H54 (cell line): ENCODE measurements around the gene TPX2.
A peak's percentile ranks its signal among the peaks of the same experiment; 100 is the strongest.

Source experiments
- DNase-seq: peaks from one replicate; pipeline ENCODE4 v3.0.0; 2011; ENCODE audit warnings: low spot score, mixed read lengths; ENCODE audit not compliant: insufficient read length
- FAIRE-seq: peaks from 3 replicates; lab custom pipeline; 2011; peaks lifted over from hg19 to GRCh38; lab: Jason Lieb, UNC
- POLR2A ChIP-seq: IDR thresholded peaks from 2 replicates; pipeline ENCODE4 v1.6.1; 2011; ENCODE audit warnings: low read depth, mild to moderate bottlenecking, low read length

The TPX2 gene

GRCh38 chr20:31839782-31840487 lies 100.8 kb downstream of the TPX2 start:
- no peak for TF ChIP-seq POLR2A
- FAIRE-seq (no peak), DNase-seq (no peak)

DNA sequence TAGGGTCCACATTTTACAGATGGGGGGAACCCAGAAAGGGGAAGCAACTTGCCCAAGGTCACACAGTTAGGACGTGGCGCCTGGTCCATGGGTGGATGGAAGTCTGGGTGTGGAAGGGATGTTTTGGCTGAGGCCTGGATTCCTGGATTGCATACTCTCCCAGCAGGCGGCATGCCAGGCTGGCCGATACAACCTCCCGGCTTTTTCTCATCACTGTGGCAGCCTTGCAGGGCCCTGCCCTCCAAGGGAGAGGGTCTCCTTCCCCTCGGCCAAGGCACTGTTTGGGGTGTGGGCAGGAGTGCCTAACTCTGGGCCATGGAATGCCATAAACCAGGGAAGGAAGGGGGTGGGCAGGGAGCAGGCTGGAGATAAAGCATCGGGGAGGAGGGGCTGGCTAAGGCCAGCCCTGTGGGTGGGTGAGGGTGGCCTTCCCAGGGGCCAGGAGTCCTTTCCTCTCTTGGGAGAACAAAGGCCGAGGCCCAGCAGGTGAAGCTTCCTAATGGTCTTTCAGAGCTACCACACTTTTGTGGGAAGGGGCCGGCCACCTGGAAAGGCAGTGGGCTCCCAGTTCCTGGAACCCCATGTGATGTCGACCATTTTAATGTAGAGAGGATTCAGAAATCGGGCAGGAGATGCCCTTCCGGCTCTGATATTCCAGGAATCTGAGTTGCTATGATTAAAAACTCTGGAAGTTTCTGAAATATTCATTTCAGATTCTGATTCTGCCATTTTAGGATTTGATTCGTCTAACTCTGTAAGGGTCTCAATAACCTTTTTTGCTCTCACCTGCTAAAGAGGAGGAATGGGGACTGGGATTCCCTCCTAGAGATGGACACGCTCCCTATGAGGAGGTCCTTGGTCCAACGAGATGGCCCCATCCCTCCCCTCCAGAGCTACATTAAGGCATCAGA lies 102.1 kb downstream of the TPX2 start:
- DNase-seq (no peak), FAIRE-seq (no peak)
- no peak for TF ChIP-seq POLR2A

DNA sequence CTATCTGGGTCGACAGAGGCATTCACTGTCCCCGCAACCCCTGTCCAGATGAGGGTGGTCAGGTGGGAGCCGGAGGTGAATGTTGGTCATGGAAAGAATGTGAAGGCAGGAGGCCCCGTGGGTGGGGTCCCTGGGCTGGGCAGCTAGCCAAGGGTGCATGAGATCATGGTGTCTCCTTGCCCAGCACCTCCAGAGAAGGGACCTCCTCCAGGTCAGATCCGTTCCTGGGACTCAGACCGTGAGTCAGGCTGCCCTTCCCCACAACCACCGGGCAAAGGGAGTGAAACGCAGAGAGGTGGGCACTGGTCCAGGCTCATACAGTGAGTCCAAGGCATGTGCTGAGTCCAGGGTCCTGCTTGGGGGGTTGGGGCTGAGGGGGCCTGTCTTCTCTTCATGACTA lies 102.8 kb downstream of the TPX2 start:
- FAIRE-seq: no peak
- no peak for TF ChIP-seq POLR2A
- peak; percentile 88 for DNase-seq

- FAIRE-seq: no peak
- peak; percentile 55 for DNase-seq
- no peak for TF ChIP-seq POLR2A
Observed at GRCh38 chr20:31842471-31843157, 103.5 kb downstream of the TPX2 start.

DNA sequence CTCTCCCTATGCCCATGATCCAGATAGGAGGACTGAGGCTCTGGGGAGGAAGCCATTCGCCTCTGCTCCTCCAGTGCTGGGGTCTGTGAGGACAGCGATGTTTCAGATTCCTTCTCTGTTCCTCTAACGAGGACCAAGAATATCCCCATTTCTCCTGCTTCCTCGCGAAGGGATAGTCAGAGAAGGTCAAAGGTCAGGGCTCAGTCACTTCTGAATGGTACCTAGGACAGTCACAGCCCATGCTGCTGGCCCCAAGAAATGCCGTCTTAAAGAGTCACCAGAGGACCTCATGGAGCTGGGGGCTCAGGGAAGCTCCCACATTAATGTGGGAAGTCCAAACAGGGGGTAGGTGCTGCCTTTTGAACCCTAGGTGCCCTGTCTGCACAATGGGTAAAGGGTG lies 104.2 kb downstream of the TPX2 start:
- no peak for TF ChIP-seq POLR2A
- FAIRE-seq (no peak), DNase-seq (no peak)

DNA sequence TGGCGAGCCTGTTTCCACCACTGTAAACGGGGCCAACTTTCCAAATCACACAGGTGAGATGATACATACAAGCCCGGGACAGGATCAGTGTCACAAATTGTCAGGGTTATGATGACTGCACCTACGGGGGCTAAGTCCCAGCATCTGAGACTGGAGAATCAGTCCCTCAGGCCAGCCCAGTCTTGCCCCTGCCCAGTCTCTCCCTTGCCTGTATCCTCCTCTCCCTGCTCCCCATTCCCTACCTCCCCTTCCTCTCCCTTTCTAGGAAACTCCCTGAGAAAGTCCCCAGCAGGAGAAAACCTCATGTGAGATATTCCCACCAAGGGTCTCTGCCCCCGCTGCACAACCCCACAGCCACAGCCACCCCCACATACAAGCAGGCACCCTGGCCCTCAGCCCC lies 104.8 kb downstream of the TPX2 start:
- no peak for DNase-seq
- TF ChIP-seq POLR2A: no peak
- no peak for FAIRE-seq

GRCh38 chr20:31844737-31845299 lies 105.7 kb downstream of the TPX2 start:
- FAIRE-seq (no peak), DNase-seq (no peak)
- no peak for TF ChIP-seq POLR2A

GRCh38 chr20:31845300-31845863 lies 106.3 kb downstream of the TPX2 start, which contains the start of gene FOXS1:
FOXS1 (minus strand) TSS chr20:31845604; CDS start chr20:31845542, 62 bp downstream.
- no peak for FAIRE-seq
- TF ChIP-seq POLR2A: no peak
- no peak for DNase-seq

DNA sequence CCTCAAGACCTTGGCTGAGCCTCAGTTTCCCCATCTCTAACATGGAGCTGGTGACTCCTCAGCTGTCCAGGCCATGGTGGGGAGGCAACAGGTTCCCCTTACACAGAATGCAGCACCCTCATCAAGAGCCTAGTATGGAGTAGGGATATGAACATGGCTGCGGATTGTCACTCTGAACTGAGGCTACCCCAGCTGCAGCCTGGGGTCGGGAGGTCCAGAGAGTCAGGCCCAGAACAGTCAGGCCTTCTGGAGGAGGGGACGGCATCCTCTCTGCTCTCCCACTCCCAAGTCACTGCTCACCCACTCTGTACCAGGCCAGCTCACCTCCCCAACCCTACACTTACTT lies 107.7 kb downstream of the TPX2 start:
- FAIRE-seq (no peak), DNase-seq (no peak)
- TF ChIP-seq POLR2A: no peak

GRCh38 chr20:31848088-31848999 lies 109.3 kb downstream of the TPX2 start:
- DNase-seq (no peak), FAIRE-seq (no peak)
- no peak for TF ChIP-seq POLR2A

- TF ChIP-seq POLR2A: no peak
- no peak for DNase-seq
- FAIRE-seq: no peak
Observed at GRCh38 chr20:31849306-31849930, 110.3 kb downstream of the TPX2 start.
